Regular cardiac myocyte (primary cell): ENCODE measurements around the gene TTC21B. TPM values are rescaled to one million over a fixed set of nuclear protein-coding genes. Genes with fewer than 3 reads are reported as not detected.

Source experiments
- total RNA-seq: library from RNA; depleted of rRNA; stranded (reverse); fragments of >200 nt; gene quantifications from 2 replicates; pipeline ENCODE4 v1.2.3, GENCODE V29; 2014

The TTC21B gene
- 33.7 and 34.7 TPM in 2 replicates for total RNA-seq

GRCh38 chr2:165953655-165954606, at the start of gene TTC21B:
TTC21B (minus strand) TSS chr2:165953776; CDS start chr2:165953705, 71 bp downstream.

Other genes with a start within 250 kb of the TTC21B start
- 0.56 and 1.2 TPM in 2 replicates for gene GALNT3, start 159.5 kb downstream of the TTC21B start, total RNA-seq
- 0.19 and 2.3 TPM in 2 replicates for gene SCN1A, start 174.2 kb upstream of the TTC21B start, total RNA-seq